ENCODE measurements around the gene APBB2. TPM values are rescaled to one million over a fixed set of nuclear protein-coding genes. Genes with fewer than 3 reads are reported as not detected.

APBB2 gene
- polyA plus RNA-seq, 3 donors from 2014 or later: not detected

- Mint-ChIP-seq H3K36me3 (no peaks in the 10 kb centered on the region), H3K9me3 (peaks cover 0 to 4% (median 0%) of the 10 kb centered on the region in 6 donors)
Measured at GRCh38 chr4:41103657-41104056, 110.7 kb downstream of the APBB2 start.

GRCh38 chr4:41102414-41103092 is 111.8 kb downstream of the APBB2 start:
- no peak overlapping the region for H3K4me3 Mint-ChIP-seq
- peaks cover 0 to 2% (median 0%) of the 10 kb centered on the region in 3 donors for H3K27me3 Mint-ChIP-seq (ENCODE audit: low read depth in 3 of 3)
- H3K4me1 Mint-ChIP-seq: no peaks in the 10 kb centered on the region
- DNase-seq: no peak
- H3K36me3 Mint-ChIP-seq: no peaks in the 10 kb centered on the region
- H3K27ac Mint-ChIP-seq: no peak overlapping the region
- H3K9me3 Mint-ChIP-seq: peaks cover 0 to 4% (median 0%) of the 10 kb centered on the region in 6 donors

More at GRCh38 chr4:41103657-41104056, 110.7 kb downstream of the APBB2 start:
- Mint-ChIP-seq H3K27ac (no peak overlapping the region), H3K4me1 (no peaks in the 10 kb centered on the region), H3K4me3 (no peak overlapping the region), H3K27me3 (ENCODE audit: low read depth in 3 of 3) (no peaks in the 10 kb centered on the region)
- DNase-seq: no peak

GRCh38 chr4:41098093-41099048 is 116.0 kb downstream of the APBB2 start:
- Mint-ChIP-seq H3K4me3 (no peak overlapping the region), H3K4me1 (no peaks in the 10 kb centered on the region), H3K27me3 (ENCODE audit: low read depth in 3 of 3) (peaks cover 0 to 2% (median 0%) of the 10 kb centered on the region in 3 donors), H3K36me3 (no peaks in the 10 kb centered on the region), H3K27ac (no peak overlapping the region), H3K9me3 (peaks cover 0 to 4% (median 0%) of the 10 kb centered on the region in 6 donors)
- no peak for DNase-seq

GRCh38 chr4:41095973-41096372 is 118.4 kb downstream of the APBB2 start:
- Mint-ChIP-seq H3K27me3 (ENCODE audit: low read depth in 3 of 3) (peaks cover 0 to 2% (median 0%) of the 10 kb centered on the region in 3 donors), H3K27ac (no peak overlapping the region), H3K9me3 (peaks cover 0 to 6% (median under 1%) of the 10 kb centered on the region in 6 donors), H3K4me3 (no peak overlapping the region), H3K4me1 (no peaks in the 10 kb centered on the region), H3K36me3 (no peaks in the 10 kb centered on the region)
- DNase-seq: no peak

GRCh38 chr4:41095192-41095872 is 119.0 kb downstream of the APBB2 start:
- peaks cover 0 to 2% (median 0%) of the 10 kb centered on the region in 3 donors for H3K27me3 Mint-ChIP-seq (ENCODE audit: low read depth in 3 of 3)
- H3K4me3 Mint-ChIP-seq: no peak overlapping the region
- no peaks in the 10 kb centered on the region for H3K36me3 Mint-ChIP-seq
- H3K9me3 Mint-ChIP-seq: peaks cover 0 to 6% (median 3%) of the 10 kb centered on the region in 6 donors
- no peaks in the 10 kb centered on the region for H3K4me1 Mint-ChIP-seq
- no peak overlapping the region for H3K27ac Mint-ChIP-seq
- no peak for DNase-seq

- H3K4me1 Mint-ChIP-seq: no peaks in the 10 kb centered on the region
- H3K4me3 Mint-ChIP-seq: no peak overlapping the region
- H3K36me3 Mint-ChIP-seq: no peaks in the 10 kb centered on the region
- peaks cover 0 to 10% (median 2%) of the 10 kb centered on the region in 6 donors for H3K9me3 Mint-ChIP-seq
- no peak for DNase-seq
- no peak overlapping the region for H3K27ac Mint-ChIP-seq
- H3K27me3 Mint-ChIP-seq (ENCODE audit: low read depth in 3 of 3): peaks cover 0 to 3% (median 0%) of the 10 kb centered on the region in 3 donors
Measured at GRCh38 chr4:41092128-41092527, 122.2 kb downstream of the APBB2 start.

- no peak for DNase-seq
- H3K27me3 Mint-ChIP-seq (ENCODE audit: low read depth in 3 of 3): peaks cover 0 to 10% (median 2%) of the 10 kb centered on the region in 3 donors
- no peak overlapping the region for H3K4me3 Mint-ChIP-seq
- no peak overlapping the region for H3K27ac Mint-ChIP-seq
- H3K9me3 Mint-ChIP-seq: peaks cover 0 to 7% (median 4%) of the 10 kb centered on the region in 6 donors
- H3K4me1 Mint-ChIP-seq: no peaks in the 10 kb centered on the region
- H3K36me3 Mint-ChIP-seq: no peaks in the 10 kb centered on the region
Measured at GRCh38 chr4:41081847-41082246, 132.5 kb downstream of the APBB2 start.

- Mint-ChIP-seq H3K4me1 (no peaks in the 10 kb centered on the region), H3K9me3 (peaks cover 0 to 8% (median 2%) of the 10 kb centered on the region in 6 donors)
Measured at GRCh38 chr4:41080976-41081375, 133.4 kb downstream of the APBB2 start.

GRCh38 chr4:41079881-41080560 is 134.3 kb downstream of the APBB2 start:
- no peak for DNase-seq
- H3K4me3 Mint-ChIP-seq: no peak overlapping the region
- H3K9me3 Mint-ChIP-seq: peaks cover 0 to 11% (median 0%) of the 10 kb centered on the region in 6 donors
- no peaks in the 10 kb centered on the region for H3K4me1 Mint-ChIP-seq
- peaks cover 0 to 7% (median 2%) of the 10 kb centered on the region in 3 donors for H3K27me3 Mint-ChIP-seq (ENCODE audit: low read depth in 3 of 3)
- H3K27ac Mint-ChIP-seq: no peak overlapping the region
- no peaks in the 10 kb centered on the region for H3K36me3 Mint-ChIP-seq

More at GRCh38 chr4:41080976-41081375, 133.4 kb downstream of the APBB2 start:
- DNase-seq: no peak
- peaks cover 0 to 7% (median 2%) of the 10 kb centered on the region in 3 donors for H3K27me3 Mint-ChIP-seq (ENCODE audit: low read depth in 3 of 3)
- no peak overlapping the region for H3K27ac Mint-ChIP-seq
- H3K36me3 Mint-ChIP-seq: no peaks in the 10 kb centered on the region
- no peak overlapping the region for H3K4me3 Mint-ChIP-seq

GRCh38 chr4:41077628-41078027 is 136.7 kb downstream of the APBB2 start:
- DNase-seq: no peak
- peaks cover 0 to 14% (median 0%) of the 10 kb centered on the region in 6 donors for H3K9me3 Mint-ChIP-seq
- no peaks in the 10 kb centered on the region for H3K36me3 Mint-ChIP-seq
- H3K27ac Mint-ChIP-seq: no peak overlapping the region
- H3K4me1 Mint-ChIP-seq: no peaks in the 10 kb centered on the region
- H3K4me3 Mint-ChIP-seq: no peak overlapping the region
- H3K27me3 Mint-ChIP-seq (ENCODE audit: low read depth in 3 of 3): peaks cover 0 to 3% (median 2%) of the 10 kb centered on the region in 3 donors

- Mint-ChIP-seq H3K27me3 (ENCODE audit: low read depth in 3 of 3) (peaks cover 0 to 3% (median 2%) of the 10 kb centered on the region in 3 donors), H3K27ac (no peak overlapping the region), H3K4me1 (no peaks in the 10 kb centered on the region)
Measured at GRCh38 chr4:41076481-41076880, 137.9 kb downstream of the APBB2 start.

GRCh38 chr4:41074215-41074614 is 140.1 kb downstream of the APBB2 start:
- no peak for DNase-seq
- H3K4me3 Mint-ChIP-seq: no peak overlapping the region
- H3K9me3 Mint-ChIP-seq: peaks cover 0 to 7% (median 0%) of the 10 kb centered on the region in 6 donors
- H3K36me3 Mint-ChIP-seq: no peaks in the 10 kb centered on the region
- H3K27me3 Mint-ChIP-seq (ENCODE audit: low read depth in 3 of 3): peaks cover 0 to 3% (median 2%) of the 10 kb centered on the region in 3 donors
- no peaks in the 10 kb centered on the region for H3K4me1 Mint-ChIP-seq
- H3K27ac Mint-ChIP-seq: no peak overlapping the region

More at GRCh38 chr4:41076481-41076880, 137.9 kb downstream of the APBB2 start:
- no peak overlapping the region for H3K4me3 Mint-ChIP-seq
- no peaks in the 10 kb centered on the region for H3K36me3 Mint-ChIP-seq
- no peak for DNase-seq
- peaks cover 0 to 7% (median 0%) of the 10 kb centered on the region in 6 donors for H3K9me3 Mint-ChIP-seq
